Fibroblast of lung (primary cell): ENCODE results near the gene RCL1. TPM values are rescaled to one million over a fixed set of nuclear protein-coding genes. Genes with fewer than 3 reads are reported as not detected.
"Not testable (repeated sequence)": the region's sequence is repeated elsewhere in the genome, so short reads cannot be mapped to it uniquely, and the experiment has no call there.

Experiments used
- DNase-seq, 2 donors: peaks; one replicate each; pipeline versions ENCODE4 v3.0.0 to v3.0.0-alpha.2; 2010; ENCODE audit warnings: low read depth in 2 of 2
- H2AFZ ChIP-seq: 2 replicates; pipeline ENCODE4 v1.5.1; 2012; ENCODE audit warnings: low read length, control low read depth, inconsistent platforms
- H3K27ac ChIP-seq: 2 replicates; pipeline ENCODE4 v1.5.1; 2011; ENCODE audit warnings: low read length, control low read depth; ENCODE audit not compliant: insufficient read depth
- H3K27me3 ChIP-seq: 2 replicates; pipeline ENCODE4 v1.5.1; 2011; ENCODE audit warnings: mild to moderate bottlenecking, low read length; ENCODE audit not compliant: control insufficient read depth, insufficient read depth
- H3K36me3 ChIP-seq: 2 replicates; pipeline ENCODE4 v1.5.1; 2011; ENCODE audit warnings: low read length; ENCODE audit not compliant: control insufficient read depth, insufficient read depth
- H3K4me1 ChIP-seq: 2 replicates; pipeline ENCODE4 v1.5.1; 2011; ENCODE audit warnings: low read length; ENCODE audit not compliant: control insufficient read depth, insufficient read depth; ENCODE audit errors: extremely low read depth
- H3K4me2 ChIP-seq: 2 replicates; pipeline ENCODE4 v1.5.1; 2011; ENCODE audit warnings: low read length, control low read depth; ENCODE audit not compliant: insufficient read depth; ENCODE audit errors: extremely low read depth
- H3K4me3 ChIP-seq, 4 experiments: fragments of 200-600 bp in 1 of 4; sonication (generic) in 1 of 4; replicated peaks in 1 of 4; 2 replicates each; pipeline ENCODE4 v1.5.1; 2011 to 2016; ENCODE audit warnings: low read length in 4 of 4, low read depth in 3 of 4, mild to moderate bottlenecking in 3 of 4, control low read depth in 2 of 4, inconsistent platforms in 1 of 4, mixed read lengths in 1 of 4; ENCODE audit not compliant: insufficient read depth in 1 of 4; ENCODE audit errors: control extremely low read depth in 1 of 4
- H3K79me2 ChIP-seq: 2 replicates; pipeline ENCODE4 v1.5.1; 2012; ENCODE audit warnings: mild to moderate bottlenecking, low read length, inconsistent platforms; ENCODE audit not compliant: control insufficient read depth, insufficient read depth
- H3K9ac ChIP-seq: 2 replicates; pipeline ENCODE4 v1.5.1; 2011; ENCODE audit warnings: mild to moderate bottlenecking, low read length, control low read depth; ENCODE audit not compliant: insufficient read depth
- H3K9me3 ChIP-seq: 2 replicates; pipeline ENCODE4 v1.5.1; 2012; ENCODE audit warnings: low read depth, low read length; ENCODE audit not compliant: control insufficient read depth, insufficient read depth
- H4K20me1 ChIP-seq: 2 replicates; pipeline ENCODE4 v1.5.1; 2011; ENCODE audit warnings: low read length; ENCODE audit not compliant: control insufficient read depth, insufficient read depth; ENCODE audit errors: extremely low read depth
- EZH2 ChIP-seq: IDR thresholded peaks from 2 replicates; pipeline ENCODE4 v1.5.1; 2012; ENCODE audit warnings: low read length, control low read depth, mild to moderate bottlenecking; ENCODE audit errors: missing control alignments
- polyA plus RNA-seq, 2 donors: library from polyadenylated mRNA; depleted of rRNA in 1 of 2; stranded (reverse) in 1 of 2; unstranded in 1 of 2; fragments of >200 nt; gene quantifications; 2 replicates each; pipeline ENCODE4 v1.2.1, GENCODE V29; 2011 to 2012; ENCODE audit warnings: missing spikeins in 1 of 2
- total RNA-seq: library from RNA; depleted of rRNA; stranded (reverse); fragments of >200 nt; gene quantifications from 2 replicates; pipeline ENCODE4 v1.2.1, GENCODE V29; 2014
- TF ChIP-seq, protein P1 (sequence below), 2 donors: IDR thresholded peaks in 1 of 2; conservative IDR thresholded peaks in 1 of 2; 1 replicate in 1 of 2; 2 replicates in 1 of 2; pipeline ENCODE4 v1.5.1; 2011 to 2012; ENCODE audit warnings: low read length in 2 of 2, control low read depth in 1 of 2, inconsistent platforms in 1 of 2, low read depth in 1 of 2, mild to moderate bottlenecking in 1 of 2

Gene RCL1
- total and polyA plus RNA-seq, 2 donors (not counting 1 experiment from before 2014, with no cell fraction given), result 5.0 to 14.5 TPM

DNA sequence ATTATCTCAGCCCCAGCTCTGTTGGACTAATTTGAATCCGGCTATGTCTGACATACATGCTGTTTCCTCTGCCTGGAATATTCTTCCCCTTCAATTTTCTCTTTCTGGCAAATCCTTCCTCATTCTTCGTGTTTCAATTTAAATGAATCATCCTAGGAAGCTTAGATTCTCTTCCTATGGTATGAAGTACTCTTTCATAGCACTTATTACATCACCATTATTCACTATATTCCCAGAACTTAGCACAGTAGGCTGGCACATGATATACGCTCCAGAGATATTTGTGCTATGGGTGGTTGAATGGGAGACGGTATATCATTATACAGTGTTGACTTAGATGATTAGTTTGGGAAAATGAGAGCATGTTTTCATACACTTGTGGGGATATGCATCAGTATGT is 101.3 kb downstream of the RCL1 start:
- Histone ChIP-seq H3K27ac (no peak overlapping the region), H3K79me2 (no peaks in the 10 kb centered on the region), H2AFZ (no peak overlapping the region), H3K4me1 (no peaks in the 10 kb centered on the region), H3K36me3 (no peaks in the 10 kb centered on the region), H3K4me3 (no peak overlapping the region), H3K9me3 (no peaks in the 10 kb centered on the region), H4K20me1 (no peaks in the 10 kb centered on the region), H3K27me3 (no peaks in the 10 kb centered on the region), H3K9ac (no peak overlapping the region), H3K4me2 (no peak overlapping the region)
- TF ChIP-seq, protein P1, sequence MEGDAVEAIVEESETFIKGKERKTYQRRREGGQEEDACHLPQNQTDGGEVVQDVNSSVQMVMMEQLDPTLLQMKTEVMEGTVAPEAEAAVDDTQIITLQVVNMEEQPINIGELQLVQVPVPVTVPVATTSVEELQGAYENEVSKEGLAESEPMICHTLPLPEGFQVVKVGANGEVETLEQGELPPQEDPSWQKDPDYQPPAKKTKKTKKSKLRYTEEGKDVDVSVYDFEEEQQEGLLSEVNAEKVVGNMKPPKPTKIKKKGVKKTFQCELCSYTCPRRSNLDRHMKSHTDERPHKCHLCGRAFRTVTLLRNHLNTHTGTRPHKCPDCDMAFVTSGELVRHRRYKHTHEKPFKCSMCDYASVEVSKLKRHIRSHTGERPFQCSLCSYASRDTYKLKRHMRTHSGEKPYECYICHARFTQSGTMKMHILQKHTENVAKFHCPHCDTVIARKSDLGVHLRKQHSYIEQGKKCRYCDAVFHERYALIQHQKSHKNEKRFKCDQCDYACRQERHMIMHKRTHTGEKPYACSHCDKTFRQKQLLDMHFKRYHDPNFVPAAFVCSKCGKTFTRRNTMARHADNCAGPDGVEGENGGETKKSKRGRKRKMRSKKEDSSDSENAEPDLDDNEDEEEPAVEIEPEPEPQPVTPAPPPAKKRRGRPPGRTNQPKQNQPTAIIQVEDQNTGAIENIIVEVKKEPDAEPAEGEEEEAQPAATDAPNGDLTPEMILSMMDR (conservative IDR thresholded peaks at IDR 0.05 in 1 of 2, IDR thresholded peaks at IDR 0.05 in 1 of 2; ENCODE audit: low read depth in 1 of 2, low read length in 2 of 2), result no peak
- TF ChIP-seq EZH2, result no peak
- peak; percentile 56 to 75 for DNase-seq

DNA sequence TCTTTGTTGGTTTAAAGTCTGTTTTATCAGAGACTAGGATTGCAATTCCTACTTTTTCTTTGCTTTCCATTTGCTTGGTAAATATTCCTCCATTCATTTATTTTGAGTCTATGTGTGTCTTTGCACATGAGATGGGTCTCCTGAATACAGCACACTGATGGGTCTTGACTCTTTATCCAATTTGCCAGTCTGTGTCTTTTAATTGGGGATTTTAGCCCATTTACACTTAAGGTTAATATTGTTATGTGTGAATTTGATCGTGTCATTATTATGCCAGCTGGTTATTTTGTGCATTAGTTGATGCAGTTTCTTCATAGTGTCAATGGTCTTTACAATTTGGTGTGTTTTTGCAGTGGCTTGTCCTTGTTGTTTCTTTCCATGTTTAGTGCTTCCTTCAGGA is 107.1 kb downstream of the RCL1 start:
- not testable (repeated sequence) for H3K4me1 ChIP-seq, H3K9ac ChIP-seq, H3K27me3 ChIP-seq, H3K4me2 ChIP-seq, DNase-seq, H3K4me3 ChIP-seq, H3K79me2 ChIP-seq, H2AFZ ChIP-seq, H4K20me1 ChIP-seq, H3K27ac ChIP-seq, H3K36me3 ChIP-seq, H3K9me3 ChIP-seq

DNA sequence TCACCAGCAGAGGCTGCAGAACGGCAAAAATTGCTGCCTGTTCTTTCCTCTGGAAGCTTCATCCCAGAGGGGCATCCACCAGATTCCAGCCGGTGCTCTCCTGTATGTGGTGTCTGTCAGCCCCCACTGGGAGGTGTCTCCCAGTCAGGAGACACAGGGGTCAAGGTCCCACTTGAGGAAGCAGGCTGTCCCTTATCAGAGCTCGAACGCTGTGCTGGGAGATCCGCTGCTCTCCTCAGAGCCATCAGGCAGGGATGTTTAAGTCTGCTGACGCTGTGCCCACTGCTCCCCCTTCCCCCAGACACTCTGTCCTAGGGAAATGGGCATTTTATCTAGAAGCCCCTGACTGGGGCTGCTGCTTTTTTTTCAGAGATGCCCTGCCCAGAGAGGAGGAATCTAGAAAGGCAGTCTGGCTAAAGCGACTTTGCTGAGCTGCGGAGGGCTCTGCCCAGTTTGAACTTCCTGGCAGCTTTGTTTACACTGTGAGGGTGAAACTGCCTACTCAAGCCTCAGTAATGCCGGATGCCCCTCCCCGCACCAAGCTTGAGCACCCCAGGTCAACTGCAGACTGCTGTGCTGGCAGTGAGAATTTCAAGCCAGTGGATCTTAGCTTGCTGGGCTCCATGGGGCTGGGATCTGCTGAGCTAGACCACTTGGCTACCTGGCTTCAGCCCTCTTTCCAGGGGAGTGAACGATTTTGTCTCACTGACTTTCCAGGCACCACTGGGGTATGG is 108.8 kb downstream of the RCL1 start:
- not testable (repeated sequence) for H3K36me3 ChIP-seq, H3K79me2 ChIP-seq, H3K9ac ChIP-seq, H3K27me3 ChIP-seq, H3K4me3 ChIP-seq, H3K4me1 ChIP-seq, H3K27ac ChIP-seq, H4K20me1 ChIP-seq, H3K9me3 ChIP-seq
- H3K4me2 ChIP-seq, result peak overlapping the region; percentile 35
- H2AFZ ChIP-seq, result peak overlapping the region; percentile 26
- peak; percentile 39 to 56 for DNase-seq

DNA sequence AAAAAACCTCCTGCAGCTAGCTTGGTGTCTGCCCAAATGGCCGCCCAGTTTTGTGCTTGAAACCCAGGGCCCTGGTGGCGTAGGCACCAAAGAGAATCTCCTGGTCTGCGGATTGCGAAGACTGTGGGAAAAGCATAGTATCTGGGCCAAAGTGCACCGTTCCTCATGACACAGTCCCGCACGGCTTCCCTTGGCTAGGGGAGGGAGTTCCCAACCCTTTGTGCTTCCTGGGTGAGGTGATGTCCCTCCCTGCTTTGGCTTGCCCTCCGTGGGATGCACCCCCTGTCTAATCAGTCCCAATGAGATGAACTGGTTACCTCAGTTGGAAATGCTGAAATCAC is 109.4 kb downstream of the RCL1 start:
- Histone ChIP-seq H3K4me3 (no peak overlapping the region), H2AFZ (no peak overlapping the region), H3K4me2 (no peak overlapping the region), H3K9ac (no peak overlapping the region), H3K36me3 (no peaks in the 10 kb centered on the region), H3K9me3 (no peaks in the 10 kb centered on the region), H3K4me1 (peaks cover 8% of the 10 kb centered on the region), H3K27ac (no peak overlapping the region), H3K79me2 (no peaks in the 10 kb centered on the region), H4K20me1 (no peaks in the 10 kb centered on the region), H3K27me3 (no peaks in the 10 kb centered on the region)
- DNase-seq, result no peak
- TF ChIP-seq, protein P1 (conservative IDR thresholded peaks at IDR 0.05 in 1 of 2, IDR thresholded peaks at IDR 0.05 in 1 of 2; ENCODE audit: low read depth in 1 of 2, low read length in 2 of 2), result no peak
- TF ChIP-seq EZH2, result no peak
